Activated naive CD4-positive, alpha-beta T cell treated with anti-CD3 and anti-CD28 coated beads for 36 hours (primary cell): ENCODE measurements around the gene SUPT6H. TPM values are rescaled to one million over a fixed set of nuclear protein-coding genes. Genes with fewer than 3 reads are reported as not detected.

Experiments
- CTCF ChIA-PET: fragments of 350-600 bp; sonication (Branson Sonifier 250); formaldehyde crosslinking; loops from one replicate; lab custom pipeline; 2021; ENCODE audit warnings: antibody characterized with exemption; lab: Charles Lee
- DNase-seq: peaks from one replicate; pipeline ENCODE4 v3.0.0-alpha.2; 2020
- H3K27ac Mint-ChIP-seq: one replicate; pipeline ENCODE4 v1.8.0; 2021; ENCODE audit warnings: mild to moderate bottlenecking, mixed read lengths
- H3K27me3 Mint-ChIP-seq: one replicate; pipeline ENCODE4 v1.8.0; 2021; ENCODE audit warnings: low read depth, mixed read lengths
- H3K36me3 Mint-ChIP-seq: one replicate; pipeline ENCODE4 v1.8.0; 2021; ENCODE audit warnings: low read depth, mixed read lengths
- H3K4me1 Mint-ChIP-seq: one replicate; pipeline ENCODE4 v1.8.0; 2021; ENCODE audit warnings: low read depth, mixed read lengths
- H3K4me3 Mint-ChIP-seq: one replicate; pipeline ENCODE4 v1.8.0; 2021; ENCODE audit warnings: mild to moderate bottlenecking, moderate library complexity, mixed read lengths
- H3K9me3 Mint-ChIP-seq: one replicate; pipeline ENCODE4 v1.8.0; 2021; ENCODE audit warnings: mixed read lengths
- intact Hi-C: fragments of 100-400 bp; cut with micrococcal nuclease; formaldehyde crosslinking; loops from one replicate; pipeline ENCODE4 v1.15.1; 2023
- total RNA-seq, 2 experiments: library from RNA; stranded (reverse); gene quantifications; one replicate each; pipeline ENCODE4 v1.2.3, GENCODE V29; 2021

The SUPT6H gene
- total RNA-seq: 10 to 100 TPM; 50.8 to 52.1 TPM

GRCh38 chr17:28661635-28662526 is at the start of gene SUPT6H, which contains the start of gene SDF2:
Gene SUPT6H, plus strand, starts transcription at chr17:28662205. Its CDS starts 11,197 bp downstream, at chr17:28673402.
Gene SDF2, minus strand, starts transcription at chr17:28661906. Its CDS starts 30 bp downstream, at chr17:28661876.
- H3K9me3 Mint-ChIP-seq: no peaks in the 10 kb centered on the region
- intact Hi-C loops: loop anchor here (1.0 to 5.0 kb wide), 5 partner anchors 17 to 290 kb away; partner anchors contain the start of genes BLTP2, PHF12, PROCA1 and RPL23A
- H3K27ac Mint-ChIP-seq: peak within 1 kb of the TSS; percentile 100
- H3K36me3 Mint-ChIP-seq: peaks cover 28% of the 10 kb centered on the region
- H3K4me3 Mint-ChIP-seq: peak within 1 kb of the TSS; percentile 98
- peaks cover 53% of the 10 kb centered on the region for H3K4me1 Mint-ChIP-seq
- DNase-seq: peak; percentile 97
- CTCF ChIA-PET: interaction anchor here (0.6 to 4.3 kb wide), 6 partner anchors 9 to 103 kb away, joined by 3 to 56 read pairs (median 4); partner anchors contain the start of genes BLTP2 and RPL23A
- no peaks in the 10 kb centered on the region for H3K27me3 Mint-ChIP-seq

- Mint-ChIP-seq H3K4me3 (no peak overlapping the region), H3K27me3 (no peaks in the 10 kb centered on the region), H3K9me3 (no peaks in the 10 kb centered on the region), H3K4me1 (peaks cover 3% of the 10 kb centered on the region), H3K27ac (no peak overlapping the region), H3K36me3 (peaks cover 22% of the 10 kb centered on the region)
- no peak for DNase-seq
- intact Hi-C loops: no loop called here
- CTCF ChIA-PET: interaction anchor here (0.6 to 1.6 kb wide), 17 partner anchors 9 to 183 kb away, joined by 3 to 10 read pairs (median 4); partner anchors contain the start of genes BLTP2, PIGS and SPAG5
Observed at GRCh38 chr17:28612531-28612930, 49.5 kb upstream of the SUPT6H start.

- Mint-ChIP-seq H3K4me1 (peaks cover 3% of the 10 kb centered on the region), H3K9me3 (no peaks in the 10 kb centered on the region), H3K36me3 (peaks cover 24% of the 10 kb centered on the region), H3K27me3 (no peaks in the 10 kb centered on the region), H3K4me3 (no peak overlapping the region), H3K27ac (no peak overlapping the region)
- CTCF ChIA-PET: interaction anchor here (0.6 to 1.6 kb wide), 17 partner anchors 9 to 183 kb away, joined by 3 to 10 read pairs (median 4); partner anchors contain the start of genes BLTP2, PIGS and SPAG5
- peak; percentile 52 for DNase-seq
- intact Hi-C loops: loop anchor here (1.0 kb wide), 2 partner anchors 65 to 119 kb away; no protein-coding TSS in a partner anchor
Observed at GRCh38 chr17:28612936-28613872, 48.8 kb upstream of the SUPT6H start.

GRCh38 chr17:28613931-28614381 is 48.0 kb upstream of the SUPT6H start, which contains the start of gene RSKR:
Gene RSKR, minus strand, starts transcription at chr17:28614185. Its CDS starts 24 bp downstream, at chr17:28614161.
- Mint-ChIP-seq H3K27me3 (no peaks in the 10 kb centered on the region), H3K4me1 (peaks cover 3% of the 10 kb centered on the region), H3K36me3 (peaks cover 27% of the 10 kb centered on the region), H3K4me3 (no peak within 1 kb of the TSS), H3K27ac (no peak within 1 kb of the TSS), H3K9me3 (no peaks in the 10 kb centered on the region)
- intact Hi-C loops: loop anchor here (1.0 kb wide), 2 partner anchors 66 to 120 kb away; no protein-coding TSS in a partner anchor
- CTCF ChIA-PET: interaction anchor here (1.3 kb wide), 1 partner anchor 23 kb away, joined by 7 read pairs; no protein-coding TSS in a partner anchor
- no peak for DNase-seq

- no peak for DNase-seq
- CTCF ChIA-PET: no interaction called here
- intact Hi-C loops: no loop called here
- Mint-ChIP-seq H3K36me3 (peaks cover 26% of the 10 kb centered on the region), H3K9me3 (no peaks in the 10 kb centered on the region), H3K4me1 (peaks cover 3% of the 10 kb centered on the region), H3K27me3 (no peaks in the 10 kb centered on the region), H3K4me3 (no peak overlapping the region), H3K27ac (no peak overlapping the region)
Observed at GRCh38 chr17:28615260-28615940, 46.6 kb upstream of the SUPT6H start.

GRCh38 chr17:28616281-28616680 is 45.7 kb upstream of the SUPT6H start:
- no peak overlapping the region for H3K4me3 Mint-ChIP-seq
- CTCF ChIA-PET: no interaction called here
- H3K27ac Mint-ChIP-seq: no peak overlapping the region
- intact Hi-C loops: no loop called here
- H3K36me3 Mint-ChIP-seq: peaks cover 26% of the 10 kb centered on the region
- H3K27me3 Mint-ChIP-seq: no peaks in the 10 kb centered on the region
- H3K4me1 Mint-ChIP-seq: peaks cover 3% of the 10 kb centered on the region
- no peak for DNase-seq
- no peaks in the 10 kb centered on the region for H3K9me3 Mint-ChIP-seq

GRCh38 chr17:28618464-28618863 is 43.5 kb upstream of the SUPT6H start:
- H3K27me3 Mint-ChIP-seq: no peaks in the 10 kb centered on the region
- intact Hi-C loops: no loop called here
- H3K4me3 Mint-ChIP-seq: no peak overlapping the region
- no peaks in the 10 kb centered on the region for H3K9me3 Mint-ChIP-seq
- no peak overlapping the region for H3K27ac Mint-ChIP-seq
- peaks cover 3% of the 10 kb centered on the region for H3K4me1 Mint-ChIP-seq
- no peak for DNase-seq
- H3K36me3 Mint-ChIP-seq: peaks cover 31% of the 10 kb centered on the region
- CTCF ChIA-PET: interaction anchor here (0.6 to 1.1 kb wide), 4 partner anchors 16 to 135 kb away, joined by 3 to 4 read pairs (median 3); no protein-coding TSS in a partner anchor

- Mint-ChIP-seq H3K36me3 (peaks cover 30% of the 10 kb centered on the region), H3K4me1 (no peaks in the 10 kb centered on the region), H3K27me3 (no peaks in the 10 kb centered on the region), H3K27ac (no peak overlapping the region), H3K9me3 (no peaks in the 10 kb centered on the region), H3K4me3 (no peak overlapping the region)
- no peak for DNase-seq
- intact Hi-C loops: no loop called here
- CTCF ChIA-PET: no interaction called here
Observed at GRCh38 chr17:28620010-28620409, 42.0 kb upstream of the SUPT6H start.

- DNase-seq: no peak
- Mint-ChIP-seq H3K4me1 (peaks cover 6% of the 10 kb centered on the region), H3K36me3 (peaks cover 33% of the 10 kb centered on the region), H3K4me3 (no peak overlapping the region), H3K9me3 (no peaks in the 10 kb centered on the region), H3K27me3 (no peaks in the 10 kb centered on the region), H3K27ac (no peak overlapping the region)
- intact Hi-C loops: no loop called here
- CTCF ChIA-PET: interaction anchor here (0.7 kb wide), 1 partner anchor 10 kb away, joined by 4 read pairs; no protein-coding TSS in a partner anchor
Observed at GRCh38 chr17:28622186-28622585, 39.8 kb upstream of the SUPT6H start.

- DNase-seq: no peak
- H3K36me3 Mint-ChIP-seq: peaks cover 34% of the 10 kb centered on the region
- intact Hi-C loops: no loop called here
- H3K4me1 Mint-ChIP-seq: peaks cover 7% of the 10 kb centered on the region
- CTCF ChIA-PET: no interaction called here
- H3K9me3 Mint-ChIP-seq: no peaks in the 10 kb centered on the region
- H3K27me3 Mint-ChIP-seq: no peaks in the 10 kb centered on the region
- no peak overlapping the region for H3K4me3 Mint-ChIP-seq
- H3K27ac Mint-ChIP-seq: no peak overlapping the region
Observed at GRCh38 chr17:28623696-28624095, 38.3 kb upstream of the SUPT6H start.

GRCh38 chr17:28624148-28624547 is 37.9 kb upstream of the SUPT6H start:
- no peaks in the 10 kb centered on the region for H3K27me3 Mint-ChIP-seq

More at GRCh38 chr17:28624148-28624547, 37.9 kb upstream of the SUPT6H start:
- Mint-ChIP-seq H3K4me3 (no peak overlapping the region), H3K27ac (no peak overlapping the region), H3K36me3 (peaks cover 32% of the 10 kb centered on the region), H3K4me1 (peaks cover 7% of the 10 kb centered on the region), H3K9me3 (no peaks in the 10 kb centered on the region)
- CTCF ChIA-PET: no interaction called here
- intact Hi-C loops: no loop called here
- no peak for DNase-seq
